ENCODE measurements around the gene C11orf21.
"Not testable (repeated sequence)": the region's sequence is repeated elsewhere in the genome, so short reads cannot be mapped to it uniquely, and the experiment has no call there.

Gene C11orf21

GRCh38 chr11:2301631-2302305 is at the start of gene C11orf21, which contains the start of gene TSPAN32:
Gene C11orf21 (minus strand): TSS chr11:2301918. CDS start chr11:2301808, 110 bp downstream.
Gene TSPAN32 (plus strand): TSS chr11:2302013. CDS start chr11:2302150, 137 bp downstream.
- DNase-seq: peak; percentile 39

DNA sequence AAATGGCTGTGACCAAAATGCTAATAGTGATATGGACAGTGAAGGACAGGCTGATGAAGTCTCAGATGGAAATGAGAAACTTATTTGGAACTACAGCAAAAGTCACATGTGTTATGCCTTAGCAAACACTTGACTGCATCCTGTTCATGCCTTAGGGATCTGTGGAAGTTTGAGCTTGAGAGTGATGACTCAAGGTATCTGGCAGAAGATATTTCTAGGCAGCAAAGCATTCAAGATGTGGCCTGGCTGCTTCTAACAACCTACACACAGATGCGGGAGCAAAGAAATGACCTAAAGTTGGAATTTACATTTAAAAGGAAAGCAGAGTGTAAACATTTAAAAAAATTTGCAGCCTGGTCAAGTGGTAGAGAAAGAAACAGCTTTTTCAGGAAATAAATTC is 47.3 kb upstream of the C11orf21 start:
- peak; percentile 19 for DNase-seq

DNA sequence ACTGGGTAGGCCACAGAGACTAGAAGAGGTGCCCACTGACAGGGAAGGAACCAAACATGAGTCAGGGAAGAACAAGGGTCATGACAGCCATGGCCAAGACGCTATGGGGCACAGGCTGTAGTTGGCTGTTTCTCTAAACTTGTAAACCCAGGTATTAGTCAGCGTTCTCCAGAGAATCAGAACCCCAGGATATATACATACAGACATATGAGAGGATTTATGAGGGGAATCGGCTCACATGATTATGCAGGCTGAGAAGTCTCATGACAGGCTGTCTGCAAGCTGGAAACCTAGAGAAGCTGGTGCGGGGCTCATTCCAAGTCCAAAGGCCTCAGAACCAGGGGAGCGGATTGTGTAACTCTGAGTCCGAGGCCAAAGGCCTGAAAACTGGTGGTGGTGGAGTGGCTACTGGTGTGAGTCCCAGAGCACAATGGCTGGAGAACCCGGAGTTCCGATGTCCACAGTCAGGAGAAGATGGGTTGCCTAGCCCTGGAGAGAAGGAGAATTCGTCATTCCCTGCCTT is 45.7 kb upstream of the C11orf21 start:
- DNase-seq: no peak

DNA sequence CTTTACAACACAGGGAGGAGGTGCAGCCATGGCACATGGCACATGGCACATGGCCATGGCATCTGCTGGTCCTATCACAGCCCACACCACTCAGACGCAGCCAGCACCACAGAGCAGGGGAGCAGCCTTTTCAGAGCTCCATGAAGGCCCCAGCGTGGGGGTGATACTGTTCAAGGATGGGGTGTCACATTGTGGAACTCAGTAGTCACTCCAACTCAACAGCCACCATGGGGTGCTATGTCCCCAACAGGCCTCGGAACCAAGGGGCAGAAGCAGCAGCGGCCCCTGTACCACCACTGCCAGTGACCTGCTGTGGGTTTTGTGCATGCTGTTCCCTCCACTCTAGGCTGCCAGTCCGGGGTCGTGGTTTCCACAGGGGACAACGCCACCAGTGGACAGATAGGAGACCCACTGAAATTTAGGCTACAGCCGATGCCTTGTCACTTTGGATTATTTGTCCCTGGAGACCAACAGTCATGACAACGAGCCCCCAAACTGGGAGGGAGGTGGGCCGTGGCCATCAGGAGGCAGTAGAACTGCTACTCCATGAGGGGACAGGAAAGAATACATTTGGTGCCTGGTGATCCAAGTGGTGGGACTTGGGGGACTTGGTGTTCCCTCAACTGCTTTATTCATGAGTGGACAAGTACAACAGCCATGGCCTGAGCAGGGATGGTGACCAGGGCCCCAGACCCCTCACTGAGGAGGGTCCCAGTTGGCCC is 45.0 kb upstream of the C11orf21 start:
- no peak for DNase-seq

- DNase-seq: no peak
These were observed 44.3 kb upstream of the C11orf21 start for GRCh38 chr11:2346014-2346413.

DNA sequence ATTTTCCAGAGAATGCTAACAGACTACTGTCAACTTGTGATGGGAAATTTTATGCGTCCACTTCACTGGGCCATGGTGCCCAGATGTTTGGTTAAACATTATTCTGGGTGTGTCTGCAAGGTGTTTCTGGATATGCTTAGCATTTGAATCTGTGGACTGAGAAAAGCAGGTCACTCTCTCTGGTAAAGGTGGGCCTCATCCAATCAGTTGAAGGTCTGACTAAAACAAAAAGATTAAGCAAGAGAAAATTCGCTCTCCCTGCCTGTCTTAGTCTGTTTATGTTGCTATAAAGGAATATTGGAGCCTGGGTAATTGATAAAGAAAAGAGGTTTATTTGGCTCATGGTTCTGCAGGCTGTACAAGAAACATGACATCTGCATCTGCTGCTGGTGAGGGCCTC is 43.3 kb upstream of the C11orf21 start:
- no peak for DNase-seq

- no peak for DNase-seq
These were observed 41.8 kb upstream of the C11orf21 start for GRCh38 chr11:2343502-2343901.

DNA sequence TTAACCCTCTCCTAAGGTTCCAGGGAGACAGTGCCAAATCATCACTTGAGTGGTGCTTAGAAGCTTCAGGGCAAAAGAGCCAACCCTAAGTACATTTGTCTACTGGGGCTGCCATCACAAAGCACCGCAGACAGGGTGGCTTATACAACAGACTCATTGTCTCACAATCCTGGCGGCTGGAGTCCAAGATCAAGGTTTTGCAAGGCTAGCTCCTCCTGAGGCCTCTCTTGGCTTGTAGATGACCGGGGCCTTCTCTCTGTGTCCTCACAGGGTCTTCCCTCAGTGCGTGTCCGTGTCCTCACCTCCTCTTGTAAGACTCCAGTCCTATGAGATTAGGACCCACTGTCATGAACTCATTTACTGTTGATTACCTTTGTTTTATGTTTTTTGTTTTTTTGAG is 41.3 kb upstream of the C11orf21 start:
- no peak for DNase-seq

DNA sequence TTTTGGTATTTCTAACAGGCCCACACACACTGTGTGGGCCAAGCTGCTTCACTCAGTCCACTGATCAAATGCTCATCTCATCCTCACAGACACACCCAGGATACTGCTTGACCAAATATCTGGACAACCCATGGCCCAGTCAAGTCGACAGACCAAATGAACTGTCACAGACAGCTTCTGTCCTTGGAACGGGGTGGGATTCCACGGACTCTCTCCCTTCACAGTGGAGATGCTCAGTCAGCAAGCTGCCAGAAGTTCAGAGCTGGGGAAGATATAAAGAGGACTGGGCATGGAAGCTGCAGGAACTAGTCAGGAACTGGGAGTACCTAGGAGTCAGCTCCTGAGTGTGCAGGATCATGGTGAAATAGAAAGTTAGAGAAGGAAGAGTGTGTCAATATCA is 40.8 kb upstream of the C11orf21 start:
- no peak for DNase-seq

DNA sequence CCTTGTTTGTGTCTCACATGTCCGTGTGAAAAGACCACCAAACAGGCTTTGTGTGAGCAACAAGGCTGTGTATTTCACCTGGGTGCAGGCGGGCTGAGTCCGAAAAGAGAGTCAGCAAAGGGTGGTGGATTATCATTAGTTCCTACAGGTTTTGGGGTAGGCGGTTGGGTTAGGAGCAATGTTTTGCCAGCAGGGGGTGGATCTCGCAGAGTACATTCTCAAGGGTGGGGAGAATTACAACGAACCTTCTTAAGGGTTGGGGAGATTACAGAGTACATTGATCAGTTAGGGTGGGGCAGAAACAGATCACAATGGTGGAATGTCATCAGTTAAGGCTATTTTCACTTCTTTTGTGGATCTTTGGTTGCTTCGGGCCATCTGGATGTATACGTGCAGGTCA is 37.0 kb upstream of the C11orf21 start:
- DNase-seq: not testable (repeated sequence)

DNA sequence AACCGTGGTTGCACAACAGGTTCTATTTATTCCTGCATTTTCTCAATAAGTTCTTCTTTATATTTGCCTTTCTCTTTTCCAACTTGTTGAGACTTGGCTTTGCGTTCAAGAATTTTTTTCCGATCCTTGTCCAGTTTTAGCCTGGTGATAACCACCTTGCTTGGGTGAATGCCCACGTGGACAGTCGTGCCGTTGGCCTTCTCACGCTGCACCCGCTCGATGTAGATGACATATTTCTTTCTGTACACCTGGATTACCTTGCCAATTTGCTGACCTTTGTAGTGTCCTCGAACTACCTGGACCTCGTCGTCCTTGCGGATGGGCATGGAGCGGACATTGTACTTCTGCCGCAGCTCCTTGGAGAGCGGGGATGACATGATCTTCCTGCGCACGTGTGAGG is 33.6 kb upstream of the C11orf21 start:
- DNase-seq: not testable (repeated sequence)

DNA sequence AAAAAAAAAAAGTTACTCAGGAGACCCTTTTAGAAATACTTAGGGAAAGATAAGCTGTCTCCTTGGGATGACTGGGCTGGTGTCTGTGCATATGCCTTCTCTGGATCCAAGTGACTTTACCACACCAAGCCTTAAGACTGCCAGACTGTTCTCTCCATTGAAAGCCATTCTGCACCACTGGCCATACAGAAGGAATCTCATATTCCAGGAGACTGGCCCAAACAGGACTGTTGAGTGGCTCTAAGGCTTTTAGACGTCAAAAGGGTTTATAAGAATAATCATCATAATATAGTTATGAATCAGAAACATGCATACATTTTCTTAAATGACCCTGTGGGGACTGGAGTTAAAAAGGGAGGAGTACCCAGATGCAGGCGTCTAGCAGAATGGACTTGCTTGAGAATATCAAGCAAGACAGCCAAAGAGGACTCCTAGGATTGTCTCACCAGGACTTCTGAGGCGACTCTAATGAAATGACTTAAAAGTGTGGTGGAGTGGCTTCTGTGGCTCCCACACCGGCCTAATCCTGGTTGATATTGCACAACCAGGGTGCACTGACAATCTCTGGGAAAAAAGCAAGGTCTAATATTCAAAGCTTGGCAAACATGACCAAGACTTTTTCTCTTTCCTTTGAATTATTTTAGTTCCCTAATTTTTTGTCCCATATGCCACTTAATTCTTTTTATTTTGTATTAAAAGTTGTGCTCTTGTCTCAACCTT is 31.9 kb upstream of the C11orf21 start:
- not testable (repeated sequence) for DNase-seq

DNA sequence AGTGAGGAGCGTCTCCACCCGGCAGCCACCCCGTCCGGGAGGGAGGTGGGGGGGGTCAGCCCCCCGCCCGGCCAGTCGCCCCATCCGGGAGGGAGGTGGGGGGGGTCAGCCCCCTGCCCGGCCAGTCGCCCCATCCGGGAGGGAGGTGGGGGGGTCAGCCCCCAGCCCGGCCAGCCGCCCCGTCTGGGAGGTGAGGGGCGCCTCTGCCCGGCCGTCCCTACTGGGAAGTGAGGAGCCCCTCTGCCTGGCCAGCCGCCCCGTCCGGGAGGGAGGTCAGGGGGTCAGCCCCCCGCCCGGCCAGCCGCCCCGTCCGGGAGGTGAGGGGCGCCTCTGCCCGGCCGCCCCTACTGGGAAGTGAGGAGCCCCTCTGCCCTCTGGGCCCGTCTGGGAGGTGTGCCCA is 30.9 kb upstream of the C11orf21 start:
- DNase-seq: not testable (repeated sequence)

DNA sequence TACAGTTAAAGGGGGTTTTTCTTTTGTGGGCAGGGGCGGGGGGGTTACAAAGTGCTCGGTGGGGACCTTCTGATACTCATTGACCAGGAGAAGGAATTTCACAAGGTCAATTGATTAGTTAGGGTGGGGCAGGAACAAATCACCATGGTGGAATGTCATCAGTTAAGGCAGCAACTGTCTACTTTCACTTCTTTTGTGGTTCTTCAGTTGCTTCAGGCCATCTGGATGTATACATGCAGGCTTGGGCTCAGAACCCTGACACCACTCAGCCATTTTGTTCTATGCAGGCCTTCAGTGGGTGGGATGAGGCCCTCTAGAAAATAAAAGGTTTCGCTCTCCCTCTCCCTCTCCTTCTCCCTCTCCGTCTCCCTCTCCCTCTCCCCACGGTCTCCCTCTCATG is 29.7 kb upstream of the C11orf21 start:
- DNase-seq: no peak

- no peak for DNase-seq
These were observed 29.0 kb upstream of the C11orf21 start for GRCh38 chr11:2330696-2331095.

DNA sequence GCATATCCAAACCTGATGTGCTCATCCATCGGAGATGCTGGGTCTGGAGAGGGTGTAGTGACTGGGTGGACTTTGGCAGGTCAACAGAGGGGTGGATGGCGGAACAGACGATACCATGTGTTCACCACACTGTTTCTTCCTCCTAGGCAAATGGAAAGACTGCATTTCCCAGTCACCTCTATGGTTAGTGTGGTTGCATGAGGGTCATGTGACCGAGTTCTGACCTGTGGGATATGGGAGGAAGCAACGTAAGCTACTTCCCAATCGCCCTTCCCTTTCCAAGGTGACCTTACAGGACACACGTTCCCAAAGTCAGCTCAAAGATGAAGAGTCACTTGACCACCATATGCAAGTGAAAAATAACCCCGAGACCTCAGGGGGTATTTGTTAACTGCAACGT is 27.8 kb upstream of the C11orf21 start:
- no peak for DNase-seq

DNA sequence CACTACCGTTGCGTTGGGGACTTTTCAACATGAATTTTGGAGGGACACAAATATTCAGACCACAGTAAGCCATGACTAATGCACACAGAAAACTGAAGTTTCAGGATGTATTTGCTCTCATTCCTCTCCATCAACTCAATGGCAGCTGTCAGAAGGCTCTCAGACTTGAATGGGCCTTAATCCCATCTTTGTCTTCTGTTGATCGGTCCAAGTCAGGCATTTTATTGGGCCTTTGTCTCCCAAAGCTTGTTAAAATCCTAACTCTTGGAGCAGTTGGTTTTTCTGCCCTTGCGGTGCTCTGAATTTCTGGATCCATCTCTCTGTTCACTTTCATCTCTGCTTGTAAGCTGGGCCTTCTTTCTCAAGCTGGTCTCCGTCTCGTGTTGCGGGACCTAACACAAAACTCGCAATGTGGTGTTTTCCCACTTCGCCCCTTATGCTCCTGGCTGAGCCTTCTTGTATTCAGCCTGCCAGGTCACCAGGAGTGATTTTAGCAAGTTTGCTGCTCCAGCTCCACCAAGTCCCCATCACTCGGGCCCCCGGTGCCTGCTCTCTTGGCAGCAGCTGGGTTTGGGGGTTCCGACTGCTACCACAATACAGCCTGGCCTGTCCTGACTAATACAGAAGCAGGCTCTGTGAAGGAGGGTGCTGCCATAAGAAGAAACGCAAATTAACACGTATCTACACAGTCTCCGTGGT is 27.1 kb upstream of the C11orf21 start:
- DNase-seq: no peak

DNA sequence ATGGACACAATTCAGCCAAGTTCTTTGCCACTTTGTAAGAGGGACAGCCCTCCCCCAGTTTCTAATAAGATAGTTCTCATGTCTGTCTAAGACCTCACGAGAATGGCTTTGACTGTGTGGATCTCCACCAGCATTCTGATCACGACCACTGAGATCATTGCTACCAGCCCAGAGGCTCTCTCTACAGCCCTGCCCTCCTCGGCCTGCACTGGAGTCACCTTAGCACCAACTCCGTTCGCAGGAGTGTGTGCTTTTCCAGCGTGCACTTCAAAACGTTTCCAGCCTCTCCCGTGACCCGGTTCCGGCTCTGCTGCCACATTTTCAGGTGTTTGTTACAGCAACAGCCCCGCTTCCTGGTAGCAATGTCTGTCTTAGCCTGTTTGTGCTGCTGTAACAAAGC is 26.3 kb upstream of the C11orf21 start:
- no peak for DNase-seq

GRCh38 chr11:2327032-2327431 is 25.3 kb upstream of the C11orf21 start:
- no peak for DNase-seq

GRCh38 chr11:2325719-2326118 is 24.0 kb upstream of the C11orf21 start:
- DNase-seq: no peak

GRCh38 chr11:2325123-2325522 is 23.4 kb upstream of the C11orf21 start:
- no peak for DNase-seq

- DNase-seq: no peak
These were observed 19.6 kb upstream of the C11orf21 start for GRCh38 chr11:2321311-2321683.

Data from fibroblast of upper back skin (primary cell).